Measurements from ENCODE around the gene PRICKLE4.

DNA sequence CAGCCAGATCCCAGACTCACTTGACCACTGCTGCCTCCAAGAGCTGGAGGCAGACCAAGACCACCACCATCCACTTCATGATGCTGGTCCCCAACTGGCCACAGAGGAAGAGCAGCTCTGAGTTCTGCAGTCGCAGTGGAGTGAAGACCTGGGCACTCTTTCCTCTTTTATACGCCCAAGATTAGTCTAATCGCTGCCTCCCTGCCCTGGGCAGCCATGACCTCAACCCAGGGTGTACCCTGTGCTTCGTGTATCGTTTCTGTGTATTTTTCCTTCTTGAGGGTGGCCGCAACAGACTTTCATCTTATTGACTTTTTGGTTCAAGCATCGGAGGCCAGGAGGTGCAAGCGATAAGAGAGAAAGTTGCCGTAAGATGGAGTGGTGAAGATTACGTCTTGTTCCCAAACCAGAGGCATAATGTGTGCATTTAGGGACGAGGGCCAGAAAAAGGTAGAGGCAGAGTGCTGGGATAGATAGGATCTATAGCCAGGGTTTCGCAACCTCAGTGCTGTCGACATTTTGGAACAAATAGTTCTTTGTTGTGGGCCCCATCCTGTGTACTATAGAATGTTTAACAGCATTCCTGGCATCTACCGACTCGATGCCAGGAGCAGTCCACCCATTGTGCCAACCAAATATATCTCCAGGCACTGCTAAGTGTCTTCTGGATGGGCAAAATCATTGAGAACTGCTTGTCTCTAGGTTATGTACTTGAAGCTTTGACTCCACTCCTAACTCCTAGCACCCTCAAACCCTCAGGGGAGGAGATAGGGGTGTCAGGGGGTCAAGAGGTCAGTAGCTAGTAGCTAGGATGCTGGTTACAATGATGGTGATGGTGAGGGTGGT, 33.1 kb upstream of the PRICKLE4 start, which contains the start of gene PGC:
- TF ChIP-seq, protein P1, sequence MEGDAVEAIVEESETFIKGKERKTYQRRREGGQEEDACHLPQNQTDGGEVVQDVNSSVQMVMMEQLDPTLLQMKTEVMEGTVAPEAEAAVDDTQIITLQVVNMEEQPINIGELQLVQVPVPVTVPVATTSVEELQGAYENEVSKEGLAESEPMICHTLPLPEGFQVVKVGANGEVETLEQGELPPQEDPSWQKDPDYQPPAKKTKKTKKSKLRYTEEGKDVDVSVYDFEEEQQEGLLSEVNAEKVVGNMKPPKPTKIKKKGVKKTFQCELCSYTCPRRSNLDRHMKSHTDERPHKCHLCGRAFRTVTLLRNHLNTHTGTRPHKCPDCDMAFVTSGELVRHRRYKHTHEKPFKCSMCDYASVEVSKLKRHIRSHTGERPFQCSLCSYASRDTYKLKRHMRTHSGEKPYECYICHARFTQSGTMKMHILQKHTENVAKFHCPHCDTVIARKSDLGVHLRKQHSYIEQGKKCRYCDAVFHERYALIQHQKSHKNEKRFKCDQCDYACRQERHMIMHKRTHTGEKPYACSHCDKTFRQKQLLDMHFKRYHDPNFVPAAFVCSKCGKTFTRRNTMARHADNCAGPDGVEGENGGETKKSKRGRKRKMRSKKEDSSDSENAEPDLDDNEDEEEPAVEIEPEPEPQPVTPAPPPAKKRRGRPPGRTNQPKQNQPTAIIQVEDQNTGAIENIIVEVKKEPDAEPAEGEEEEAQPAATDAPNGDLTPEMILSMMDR (IDR thresholded peaks at IDR 0.05): no peak
- no peak for TF ChIP-seq POLR2A (IDR thresholded peaks at IDR 0.05)
